ENCODE data around the gene WWOX. TPM values are rescaled to one million over a fixed set of nuclear protein-coding genes. Genes with fewer than 3 reads are reported as not detected.

WWOX gene
- total RNA-seq, 2 experiments from 2014 or later = 16.6 to 19.0 TPM

- DNase-seq = no peak
- H3K36me3 Mint-ChIP-seq (ENCODE audit: low read depth) = no peaks in the 10 kb centered on the region
- CTCF ChIA-PET = interaction anchor here (0.7 kb wide), 1 partner anchor 15 kb away, joined by 5 read pairs; no protein-coding TSS in a partner anchor
- no peaks in the 10 kb centered on the region for H3K4me1 Mint-ChIP-seq
- no peak overlapping the region for H3K27ac Mint-ChIP-seq
- no peak overlapping the region for H3K4me3 Mint-ChIP-seq
- POLR2A ChIA-PET = no interaction called here
- no peaks in the 10 kb centered on the region for H3K9me3 Mint-ChIP-seq
- H3K27me3 Mint-ChIP-seq = no peaks in the 10 kb centered on the region
Measured at GRCh38 chr16:78499399-78499798, 399.9 kb downstream of the WWOX start.

- Mint-ChIP-seq H3K27me3 (no peaks in the 10 kb centered on the region), H3K27ac (no peak overlapping the region), H3K4me3 (no peak overlapping the region), H3K4me1 (no peaks in the 10 kb centered on the region), H3K36me3 (ENCODE audit: low read depth) (no peaks in the 10 kb centered on the region), H3K9me3 (no peaks in the 10 kb centered on the region)
- POLR2A ChIA-PET = no interaction called here
- CTCF ChIA-PET = no interaction called here
- no peak for DNase-seq
Measured at GRCh38 chr16:78500659-78501270, 401.3 kb downstream of the WWOX start.

- POLR2A ChIA-PET = no interaction called here
- Mint-ChIP-seq H3K9me3 (no peaks in the 10 kb centered on the region), H3K36me3 (ENCODE audit: low read depth) (no peaks in the 10 kb centered on the region), H3K27ac (no peak overlapping the region), H3K4me1 (no peaks in the 10 kb centered on the region), H3K4me3 (no peak overlapping the region), H3K27me3 (no peaks in the 10 kb centered on the region)
- CTCF ChIA-PET = no interaction called here
- no peak for DNase-seq
Measured at GRCh38 chr16:78501744-78502143, 402.3 kb downstream of the WWOX start.

GRCh38 chr16:78502812-78503350 lies 403.4 kb downstream of the WWOX start:
- Mint-ChIP-seq H3K4me3 (no peak overlapping the region), H3K36me3 (ENCODE audit: low read depth) (no peaks in the 10 kb centered on the region), H3K27me3 (no peaks in the 10 kb centered on the region), H3K27ac (no peak overlapping the region), H3K4me1 (no peaks in the 10 kb centered on the region), H3K9me3 (no peaks in the 10 kb centered on the region)
- no peak for DNase-seq
- ChIA-PET POLR2A (no interaction called here), CTCF (interaction anchor here (0.7 kb wide), 1 partner anchor 268 kb away, joined by 4 read pairs; no protein-coding TSS in a partner anchor)

GRCh38 chr16:78503602-78504001 lies 404.1 kb downstream of the WWOX start:
- no peaks in the 10 kb centered on the region for H3K36me3 Mint-ChIP-seq (ENCODE audit: low read depth)
- H3K4me3 Mint-ChIP-seq = no peak overlapping the region
- no peaks in the 10 kb centered on the region for H3K4me1 Mint-ChIP-seq
- no peaks in the 10 kb centered on the region for H3K9me3 Mint-ChIP-seq
- ChIA-PET CTCF (interaction anchor here (1.3 to 1.6 kb wide), 3 partner anchors 11 to 266 kb away, joined by 6 to 8 read pairs (median 7); no protein-coding TSS in a partner anchor), POLR2A (no interaction called here)
- H3K27me3 Mint-ChIP-seq = no peaks in the 10 kb centered on the region
- peak; percentile 52 for DNase-seq
- no peak overlapping the region for H3K27ac Mint-ChIP-seq

GRCh38 chr16:78504401-78504851 lies 405.0 kb downstream of the WWOX start:
- Mint-ChIP-seq H3K9me3 (no peaks in the 10 kb centered on the region), H3K27ac (no peak overlapping the region)

GRCh38 chr16:78505036-78505435 lies 405.6 kb downstream of the WWOX start:
- no peaks in the 10 kb centered on the region for H3K9me3 Mint-ChIP-seq
- no peaks in the 10 kb centered on the region for H3K36me3 Mint-ChIP-seq (ENCODE audit: low read depth)
- POLR2A ChIA-PET = no interaction called here

More at GRCh38 chr16:78504401-78504851, 405.0 kb downstream of the WWOX start:
- DNase-seq = no peak
- H3K36me3 Mint-ChIP-seq (ENCODE audit: low read depth) = no peaks in the 10 kb centered on the region
- no peaks in the 10 kb centered on the region for H3K4me1 Mint-ChIP-seq
- no peak overlapping the region for H3K4me3 Mint-ChIP-seq
- ChIA-PET CTCF (interaction anchor here (1.3 to 1.6 kb wide), 3 partner anchors 11 to 266 kb away, joined by 6 to 8 read pairs (median 7); no protein-coding TSS in a partner anchor), POLR2A (no interaction called here)
- H3K27me3 Mint-ChIP-seq = no peaks in the 10 kb centered on the region

GRCh38 chr16:78505544-78506366 lies 406.3 kb downstream of the WWOX start:
- CTCF ChIA-PET = no interaction called here
- POLR2A ChIA-PET = no interaction called here
- Mint-ChIP-seq H3K27ac (no peak overlapping the region), H3K4me1 (peaks cover 3% of the 10 kb centered on the region), H3K36me3 (ENCODE audit: low read depth) (no peaks in the 10 kb centered on the region), H3K4me3 (no peak overlapping the region), H3K9me3 (no peaks in the 10 kb centered on the region), H3K27me3 (no peaks in the 10 kb centered on the region)
- no peak for DNase-seq

More at GRCh38 chr16:78505036-78505435, 405.6 kb downstream of the WWOX start:
- H3K4me1 Mint-ChIP-seq = peaks cover 2% of the 10 kb centered on the region
- no peak for DNase-seq
- no peak overlapping the region for H3K4me3 Mint-ChIP-seq
- H3K27me3 Mint-ChIP-seq = no peaks in the 10 kb centered on the region
- CTCF ChIA-PET = interaction anchor here (1.6 kb wide), 1 partner anchor 265 kb away, joined by 8 read pairs; no protein-coding TSS in a partner anchor
- H3K27ac Mint-ChIP-seq = no peak overlapping the region

GRCh38 chr16:78506367-78507193 lies 407.1 kb downstream of the WWOX start:
- no peaks in the 10 kb centered on the region for H3K36me3 Mint-ChIP-seq (ENCODE audit: low read depth)
- H3K27me3 Mint-ChIP-seq = no peaks in the 10 kb centered on the region
- DNase-seq = no peak
- ChIA-PET CTCF (no interaction called here), POLR2A (no interaction called here)
- H3K4me3 Mint-ChIP-seq = no peak overlapping the region
- no peaks in the 10 kb centered on the region for H3K9me3 Mint-ChIP-seq
- H3K4me1 Mint-ChIP-seq = peaks cover 3% of the 10 kb centered on the region
- no peak overlapping the region for H3K27ac Mint-ChIP-seq

GRCh38 chr16:78507576-78507975 lies 408.1 kb downstream of the WWOX start:
- Mint-ChIP-seq H3K9me3 (no peaks in the 10 kb centered on the region), H3K4me3 (no peak overlapping the region), H3K27ac (no peak overlapping the region), H3K4me1 (peaks cover 3% of the 10 kb centered on the region), H3K27me3 (no peaks in the 10 kb centered on the region), H3K36me3 (ENCODE audit: low read depth) (no peaks in the 10 kb centered on the region)
- no peak for DNase-seq
- ChIA-PET CTCF (interaction anchor here (0.6 kb wide), 1 partner anchor 1373 kb away, joined by 3 read pairs; no protein-coding TSS in a partner anchor), POLR2A (no interaction called here)

GRCh38 chr16:78509965-78510364 lies 410.5 kb downstream of the WWOX start:
- Mint-ChIP-seq H3K4me1 (peaks cover 3% of the 10 kb centered on the region), H3K27ac (no peak overlapping the region), H3K36me3 (ENCODE audit: low read depth) (no peaks in the 10 kb centered on the region), H3K9me3 (no peaks in the 10 kb centered on the region), H3K27me3 (no peaks in the 10 kb centered on the region), H3K4me3 (no peak overlapping the region)
- ChIA-PET CTCF (no interaction called here), POLR2A (no interaction called here)
- DNase-seq = no peak

- Mint-ChIP-seq H3K4me1 (peaks cover 3% of the 10 kb centered on the region), H3K36me3 (ENCODE audit: low read depth) (no peaks in the 10 kb centered on the region), H3K27me3 (no peaks in the 10 kb centered on the region), H3K27ac (no peak overlapping the region), H3K4me3 (no peak overlapping the region), H3K9me3 (no peaks in the 10 kb centered on the region)
- POLR2A ChIA-PET = no interaction called here
- CTCF ChIA-PET = no interaction called here
- no peak for DNase-seq
Measured at GRCh38 chr16:78510496-78510895, 411.0 kb downstream of the WWOX start.

- Mint-ChIP-seq H3K4me1 (peaks cover 3% of the 10 kb centered on the region), H3K4me3 (no peak overlapping the region), H3K36me3 (ENCODE audit: low read depth) (no peaks in the 10 kb centered on the region), H3K27ac (no peak overlapping the region), H3K9me3 (no peaks in the 10 kb centered on the region), H3K27me3 (no peaks in the 10 kb centered on the region)
- ChIA-PET POLR2A (no interaction called here), CTCF (interaction anchor here (1.7 kb wide), 1 partner anchor 14 kb away, joined by 5 read pairs; no protein-coding TSS in a partner anchor)
- DNase-seq = no peak
Measured at GRCh38 chr16:78513838-78514237, 414.4 kb downstream of the WWOX start.

Data from activated CD4-positive, alpha-beta memory T cell treated with anti-CD3 and anti-CD28 coated beads, Interleukin-2, amount 10 ng/mL, durations not matched to agents 7 days and 5 days (primary cell).